ENCODE results near the gene PHETA1. TPM values are rescaled to one million over a fixed set of nuclear protein-coding genes. Genes with fewer than 3 reads are reported as not detected.
"Not testable (repeated sequence)": the region's sequence is repeated elsewhere in the genome, so short reads cannot be mapped to it uniquely, and the experiment has no call there.

The PHETA1 gene
- total and polyA plus RNA-seq, 2 donors (not counting 1 experiment from before 2014, with no cell fraction given) = 7.4 to 9.4 TPM

- Histone ChIP-seq H3K4me1 (ENCODE audit: control insufficient read depth in 2 of 2, insufficient read depth in 2 of 2, low read length in 2 of 2) (no peaks in the 10 kb centered on the region), H3K79me2 (ENCODE audit: control insufficient read depth, insufficient read depth, low read length) (no peaks in the 10 kb centered on the region), H3K4me2 (replicated peaks; ENCODE audit: low read depth, low read length, poor library complexity, severe bottlenecking) (no peak overlapping the region), H3K27ac (ENCODE audit: low read length in 2 of 2) (no peak overlapping the region), H3K4me3 (ENCODE audit: control extremely low read depth in 1 of 5, extremely low read depth in 1 of 5, insufficient read depth in 1 of 5, low read depth in 2 of 5, low read length in 4 of 5) (no peak overlapping the region), H3K9ac (ENCODE audit: low read length) (no peak overlapping the region), H4K20me1 (ENCODE audit: control insufficient read depth, insufficient read depth, low read length, poor library complexity, severe bottlenecking) (no peaks in the 10 kb centered on the region), H2AFZ (ENCODE audit: insufficient read depth, low read depth, low read length, poor library complexity, severe bottlenecking) (no peak overlapping the region), H3K36me3 (replicated peaks in 1 of 2; ENCODE audit: control extremely low read depth in 1 of 2, control insufficient read depth in 1 of 2, extremely low read depth in 1 of 2, insufficient read depth in 2 of 2, low read length in 1 of 2) (no peaks in the 10 kb centered on the region), H3K27me3 (replicated peaks in 1 of 4; ENCODE audit: control extremely low read depth in 1 of 4, control insufficient read depth in 3 of 4, insufficient read depth in 4 of 4, low read length in 3 of 4) (no peaks in the 10 kb centered on the region), H3K9me3 (ENCODE audit: control extremely low read depth in 1 of 3, control insufficient read depth in 2 of 3, insufficient read depth in 1 of 3, low read length in 2 of 3) (peaks cover 0 to 12% (median 3%) of the 10 kb centered on the region in 3 donors)
- ChIA-PET CTCF (interaction anchor here (0.7 kb wide), 1 partner anchor 567 kb away, joined by 4 read pairs; no protein-coding TSS in a partner anchor), POLR2A (no interaction called here)
- peaks cover 3% of the 10 kb centered on the region for H3K27me3 Mint-ChIP-seq
- no peak overlapping the region for H3K4me3 Mint-ChIP-seq
- H3K4me1 Mint-ChIP-seq = no peaks in the 10 kb centered on the region
- ATAC-seq (ENCODE audit: low read depth) (no peak), DNase-seq (no peak)
- no peaks in the 10 kb centered on the region for H3K9me3 Mint-ChIP-seq (ENCODE audit: insufficient read depth)
- no CpG with 5 or more reads among the region's 3 CpGs for WGBS (ENCODE audit: insufficient coverage)
- intact Hi-C loops (cut with micrococcal nuclease) = no loop called here
- no peak for TF ChIP-seq EZH2 (IDR thresholded peaks at IDR 0.05; ENCODE audit: borderline replicate concordance, insufficient read depth, low read depth, low read length, poor library complexity, severe bottlenecking)
- no peak for TF ChIP-seq CTCF (IDR thresholded peaks at IDR 0.05)
- no peak overlapping the region for H3K27ac Mint-ChIP-seq
Measured at GRCh38 chr12:111377440-111377839, 8.5 kb upstream of the PHETA1 start.

GRCh38 chr12:111373231-111373630, 4.3 kb upstream of the PHETA1 start:
- POLR2A ChIA-PET; H3K36me3 ChIP-seq (replicated peaks in 1 of 2; ENCODE audit: control extremely low read depth in 1 of 2, control insufficient read depth in 1 of 2, extremely low read depth in 1 of 2, insufficient read depth in 2 of 2, low read length in 1 of 2); H3K27me3 Mint-ChIP-seq; H3K4me1 Mint-ChIP-seq; intact Hi-C loops (cut with micrococcal nuclease); H3K4me2 ChIP-seq (replicated peaks; ENCODE audit: low read depth, low read length, poor library complexity, severe bottlenecking); H3K9me3 Mint-ChIP-seq (ENCODE audit: insufficient read depth); H4K20me1 ChIP-seq (ENCODE audit: control insufficient read depth, insufficient read depth, low read length, poor library complexity, severe bottlenecking); H3K27ac ChIP-seq (ENCODE audit: low read length in 2 of 2); DNase-seq; H3K27ac Mint-ChIP-seq; ATAC-seq (ENCODE audit: low read depth); H3K79me2 ChIP-seq (ENCODE audit: control insufficient read depth, insufficient read depth, low read length); H3K4me3 Mint-ChIP-seq; H3K9ac ChIP-seq (ENCODE audit: low read length); H2AFZ ChIP-seq (ENCODE audit: insufficient read depth, low read depth, low read length, poor library complexity, severe bottlenecking); H3K4me3 ChIP-seq (ENCODE audit: control extremely low read depth in 1 of 5, extremely low read depth in 1 of 5, insufficient read depth in 1 of 5, low read depth in 2 of 5, low read length in 4 of 5); H3K27me3 ChIP-seq (replicated peaks in 1 of 4; ENCODE audit: control extremely low read depth in 1 of 4, control insufficient read depth in 3 of 4, insufficient read depth in 4 of 4, low read length in 3 of 4): not testable (repeated sequence)
- CTCF ChIA-PET = interaction anchor here (0.6 kb wide), 1 partner anchor 291 kb away, joined by 3 read pairs; no protein-coding TSS in a partner anchor
- H3K9me3 ChIP-seq (ENCODE audit: control extremely low read depth in 1 of 3, control insufficient read depth in 2 of 3, insufficient read depth in 1 of 3, low read length in 2 of 3) = peaks cover 0 to 12% (median 3%) of the 10 kb centered on the region in 3 donors
- H3K4me1 ChIP-seq (ENCODE audit: control insufficient read depth in 2 of 2, insufficient read depth in 2 of 2, low read length in 2 of 2) = peaks cover 8 to 13% of the 10 kb centered on the region in 2 donors
- 100% methylated on average over 1 of the region's 1 CpG for WGBS (ENCODE audit: insufficient coverage)
